GM23338 (cell line): ENCODE data around the gene AHI1. TPM values are rescaled to one million over a fixed set of nuclear protein-coding genes. Genes with fewer than 3 reads are reported as not detected.

Source experiments
- ATAC-seq: fragments of 200-7000 bp; cut with Tn5 transposase; 3 replicates; pipeline ENCODE4 v1.9.1; 2020
- DNase-seq: peaks from one replicate; pipeline ENCODE4 v3.0.0-alpha.2; 2015; ENCODE audit warnings: low spot score
- H2AFZ ChIP-seq: fragments of 200-600 bp; sonication (generic); 2 replicates; pipeline ENCODE4 v1.8.0; 2016; ENCODE audit warnings: antibody characterized with exemption, mild to moderate bottlenecking, moderate library complexity
- H3F3A ChIP-seq: fragments of 200-600 bp; sonication (generic); replicated peaks from 2 replicates; pipeline ENCODE4 v1.8.0; 2017; ENCODE audit warnings: antibody characterized with exemption, mixed run types, low read depth
- H3K27ac ChIP-seq: fragments of 200-600 bp; sonication (generic); 2 replicates; pipeline ENCODE4 v1.6.1; 2016; ENCODE audit warnings: low read depth
- H3K27me3 ChIP-seq: fragments of 200-600 bp; sonication (generic); 2 replicates; pipeline ENCODE4 v1.8.0; 2016; ENCODE audit warnings: mild to moderate bottlenecking, mixed run types, moderate library complexity; ENCODE audit not compliant: insufficient read depth
- H3K36me3 ChIP-seq: fragments of 200-600 bp; sonication (generic); 2 replicates; pipeline ENCODE4 v1.8.0; 2016; ENCODE audit warnings: mild to moderate bottlenecking; ENCODE audit not compliant: insufficient read depth
- H3K4me1 ChIP-seq: fragments of 200-600 bp; sonication (generic); 2 replicates; pipeline ENCODE4 v1.8.0; 2016; ENCODE audit warnings: mild to moderate bottlenecking, moderate library complexity; ENCODE audit not compliant: insufficient read depth
- H3K4me2 ChIP-seq: fragments of 200-600 bp; sonication (generic); 2 replicates; pipeline ENCODE4 v1.7.1; 2017; ENCODE audit warnings: mixed run types
- H3K4me3 ChIP-seq: fragments of 200-600 bp; sonication (generic); 2 replicates; pipeline ENCODE4 v1.6.1; 2016; ENCODE audit warnings: mixed run types
- H3K79me2 ChIP-seq: fragments of 200-600 bp; sonication (generic); replicated peaks from 2 replicates; pipeline ENCODE4 v1.8.0; 2017; ENCODE audit warnings: mild to moderate bottlenecking; ENCODE audit not compliant: insufficient read depth
- H3K9me2 ChIP-seq: fragments of 200-600 bp; sonication (generic); 2 replicates; pipeline ENCODE4 v1.8.0; 2017; ENCODE audit not compliant: insufficient read depth
- H4K20me1 ChIP-seq: fragments of 200-600 bp; sonication (generic); replicated peaks from 2 replicates; pipeline ENCODE4 v1.8.0; 2017; ENCODE audit warnings: mild to moderate bottlenecking; ENCODE audit not compliant: insufficient read depth
- H3K27ac Mint-ChIP-seq: 2 replicates; pipeline ENCODE4 v1.8.0; 2020; ENCODE audit warnings: inconsistent platforms, mild to moderate bottlenecking, moderate library complexity, mixed read lengths
- H3K27me3 Mint-ChIP-seq: 3 replicates; pipeline ENCODE4 v1.8.0; 2022; ENCODE audit warnings: low read depth, mild to moderate bottlenecking, moderate library complexity, mixed read lengths, inconsistent platforms; ENCODE audit not compliant: insufficient read depth, poor library complexity
- H3K36me3 Mint-ChIP-seq: 3 replicates; pipeline ENCODE4 v1.8.0; 2021; ENCODE audit warnings: low read depth, mild to moderate bottlenecking, inconsistent platforms, moderate library complexity, mixed read lengths
- H3K4me1 Mint-ChIP-seq: 3 replicates; pipeline ENCODE4 v1.8.0; 2020; ENCODE audit warnings: mild to moderate bottlenecking, inconsistent platforms, mixed read lengths
- H3K4me3 Mint-ChIP-seq: 3 replicates; pipeline ENCODE4 v1.8.0; 2021; ENCODE audit warnings: moderate library complexity, mild to moderate bottlenecking, inconsistent platforms, mixed read lengths
- H3K9me3 Mint-ChIP-seq: 3 replicates; pipeline ENCODE4 v1.8.0; 2020; ENCODE audit warnings: moderate library complexity, mild to moderate bottlenecking, inconsistent platforms, mixed read lengths
- CREB1 ChIP-seq: fragments of 250-450 bp; sonication (Bioruptor Pico); IDR thresholded peaks from 2 replicates; pipeline ENCODE4 v1.5.0; 2020; ENCODE audit warnings: low read depth, mild to moderate bottlenecking, moderate library complexity
- EZH2 ChIP-seq: fragments of 200-600 bp; sonication (generic); IDR thresholded peaks from one replicate; pipeline ENCODE4 v1.8.0; 2017; ENCODE audit warnings: antibody characterized with exemption, mild to moderate bottlenecking, low read depth; ENCODE audit not compliant: unreplicated experiment
- EZH2phosphoT487 ChIP-seq: fragments of 200-600 bp; sonication (generic); IDR thresholded peaks from one replicate; pipeline ENCODE4 v1.8.1; 2018; ENCODE audit warnings: antibody characterized with exemption; ENCODE audit not compliant: unreplicated experiment
- JUNB ChIP-seq: IDR thresholded peaks from one replicate; pipeline ENCODE4 v1.6.1; 2016; ENCODE audit warnings: antibody characterized with exemption; ENCODE audit not compliant: unreplicated experiment
- NANOG ChIP-seq: IDR thresholded peaks from 2 replicates; pipeline ENCODE4 v1.6.1; 2016; ENCODE audit warnings: antibody characterized with exemption, borderline replicate concordance
- POLR2AphosphoS5 ChIP-seq: IDR thresholded peaks from 2 replicates; pipeline ENCODE4 v1.6.1; 2016; ENCODE audit warnings: antibody characterized with exemption, low read depth
- REST ChIP-seq: IDR thresholded peaks from one replicate; pipeline ENCODE4 v1.6.1; 2018; ENCODE audit warnings: antibody characterized with exemption; ENCODE audit not compliant: unreplicated experiment
- STAT1 ChIP-seq: IDR thresholded peaks from one replicate; pipeline ENCODE4 v1.6.1; 2016; ENCODE audit warnings: antibody characterized with exemption; ENCODE audit not compliant: unreplicated experiment
- ZNF114 ChIP-seq: fragments of 250-450 bp; sonication (Bioruptor Pico); IDR thresholded peaks from 2 replicates; pipeline ENCODE4 v1.5.0; 2020; ENCODE audit warnings: mild to moderate bottlenecking, moderate library complexity
- ZNF331 ChIP-seq: fragments of 250-450 bp; sonication (Bioruptor Pico); IDR thresholded peaks from 2 replicates; pipeline ENCODE4 v1.5.0; 2020; ENCODE audit warnings: low read depth, mild to moderate bottlenecking, moderate library complexity
- polyA plus RNA-seq: library from polyadenylated mRNA; unstranded; fragments of >200 nt; fragmentation: Nextera tagmentation; extraction: Ambion mirVana; gene quantifications from 2 replicates; pipeline ENCODE4 v1.2.1, GENCODE V29; 2016
- total RNA-seq: library from RNA; depleted of rRNA; stranded (reverse); fragments of >200 nt; shearing (Covaris generic); gene quantifications from 2 replicates; pipeline ENCODE4 v1.2.3, GENCODE V29; 2014
- TF ChIP-seq, protein P1 (sequence below): IDR thresholded peaks from 2 replicates; pipeline ENCODE4 v1.6.1; 2016; ENCODE audit warnings: antibody characterized with exemption
- TF ChIP-seq, protein P2 (sequence below), 2 experiments: fragments of 200-600 bp in 1 of 2; sonication (generic) in 1 of 2; conservative IDR thresholded peaks; 2 replicates each; pipeline versions ENCODE4 v1.5.1 to v1.6.1; 2016 to 2017; ENCODE audit warnings: antibody characterized with exemption in 2 of 2, low read depth in 2 of 2, mild to moderate bottlenecking in 2 of 2, moderate library complexity in 1 of 2

Gene AHI1
- total and polyA plus RNA-seq, 2 experiments from 2014 or later = 19.8 to 72.9 TPM

GRCh38 chr6:135522965-135523692 is 25.6 kb upstream of the AHI1 start (continued):
- TF ChIP-seq REST (no peak), POLR2AphosphoS5 (no peak), NANOG (no peak), CREB1 (CRISPR knock-in tag) (no peak), JUNB (no peak), ZNF331 (CRISPR knock-in tag) (no peak), EZH2 (no peak)
- TF ChIP-seq, protein P1, sequence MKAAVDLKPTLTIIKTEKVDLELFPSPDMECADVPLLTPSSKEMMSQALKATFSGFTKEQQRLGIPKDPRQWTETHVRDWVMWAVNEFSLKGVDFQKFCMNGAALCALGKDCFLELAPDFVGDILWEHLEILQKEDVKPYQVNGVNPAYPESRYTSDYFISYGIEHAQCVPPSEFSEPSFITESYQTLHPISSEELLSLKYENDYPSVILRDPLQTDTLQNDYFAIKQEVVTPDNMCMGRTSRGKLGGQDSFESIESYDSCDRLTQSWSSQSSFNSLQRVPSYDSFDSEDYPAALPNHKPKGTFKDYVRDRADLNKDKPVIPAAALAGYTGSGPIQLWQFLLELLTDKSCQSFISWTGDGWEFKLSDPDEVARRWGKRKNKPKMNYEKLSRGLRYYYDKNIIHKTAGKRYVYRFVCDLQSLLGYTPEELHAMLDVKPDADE = no peak

DNA sequence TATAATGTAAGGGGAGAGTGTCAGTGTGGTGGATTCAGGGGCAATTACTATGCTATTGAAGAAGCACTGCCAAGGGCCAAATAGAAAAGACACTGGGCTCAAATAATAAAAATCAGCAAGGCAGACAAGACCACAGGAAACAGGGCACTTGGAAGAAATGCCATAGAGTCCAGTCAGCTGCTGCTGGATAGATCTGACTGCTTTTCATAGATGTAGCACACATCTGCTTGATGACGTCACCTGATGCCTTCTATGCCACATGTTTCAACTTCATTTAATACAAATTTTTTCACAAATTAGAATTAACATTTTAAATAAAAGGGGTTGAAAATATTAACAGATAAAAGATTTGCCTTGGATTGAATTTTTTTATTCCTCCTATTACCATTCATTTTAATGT is 23.9 kb upstream of the AHI1 start:
- Histone ChIP-seq H3K4me1 (no peaks in the 10 kb centered on the region), H3F3A (no peaks in the 10 kb centered on the region), H3K79me2 (no peaks in the 10 kb centered on the region), H3K27ac (no peak overlapping the region), H3K9me2 (0 out of 2 replicates have a peak, but pooled peaks cover 4% of the 10 kb centered on the region), H4K20me1 (no peaks in the 10 kb centered on the region), H2AFZ (no peak overlapping the region), H3K4me2 (no peak overlapping the region), H3K36me3 (no peaks in the 10 kb centered on the region), H3K4me3 (no peak overlapping the region), H3K27me3 (no peaks in the 10 kb centered on the region)
- no peak for ATAC-seq
- H3K4me1 Mint-ChIP-seq = no peaks in the 10 kb centered on the region
- H3K9me3 Mint-ChIP-seq = no peaks in the 10 kb centered on the region
- H3K36me3 Mint-ChIP-seq = no peaks in the 10 kb centered on the region
- no peak overlapping the region for H3K27ac Mint-ChIP-seq
- DNase-seq = no peak
- no peak overlapping the region for H3K4me3 Mint-ChIP-seq
- H3K27me3 Mint-ChIP-seq = peaks cover 2% of the 10 kb centered on the region
- TF ChIP-seq POLR2AphosphoS5 = no peak
- TF ChIP-seq EZH2phosphoT487 = no peak
- TF ChIP-seq, protein P2, sequence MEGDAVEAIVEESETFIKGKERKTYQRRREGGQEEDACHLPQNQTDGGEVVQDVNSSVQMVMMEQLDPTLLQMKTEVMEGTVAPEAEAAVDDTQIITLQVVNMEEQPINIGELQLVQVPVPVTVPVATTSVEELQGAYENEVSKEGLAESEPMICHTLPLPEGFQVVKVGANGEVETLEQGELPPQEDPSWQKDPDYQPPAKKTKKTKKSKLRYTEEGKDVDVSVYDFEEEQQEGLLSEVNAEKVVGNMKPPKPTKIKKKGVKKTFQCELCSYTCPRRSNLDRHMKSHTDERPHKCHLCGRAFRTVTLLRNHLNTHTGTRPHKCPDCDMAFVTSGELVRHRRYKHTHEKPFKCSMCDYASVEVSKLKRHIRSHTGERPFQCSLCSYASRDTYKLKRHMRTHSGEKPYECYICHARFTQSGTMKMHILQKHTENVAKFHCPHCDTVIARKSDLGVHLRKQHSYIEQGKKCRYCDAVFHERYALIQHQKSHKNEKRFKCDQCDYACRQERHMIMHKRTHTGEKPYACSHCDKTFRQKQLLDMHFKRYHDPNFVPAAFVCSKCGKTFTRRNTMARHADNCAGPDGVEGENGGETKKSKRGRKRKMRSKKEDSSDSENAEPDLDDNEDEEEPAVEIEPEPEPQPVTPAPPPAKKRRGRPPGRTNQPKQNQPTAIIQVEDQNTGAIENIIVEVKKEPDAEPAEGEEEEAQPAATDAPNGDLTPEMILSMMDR (conservative IDR thresholded peaks at IDR 0.05; ENCODE audit: low read depth in 2 of 2) = no peak
- TF ChIP-seq CREB1 (CRISPR knock-in tag) = no peak
- no peak for TF ChIP-seq ZNF114
- TF ChIP-seq STAT1 = no peak
- no peak for TF ChIP-seq EZH2
